HepG2 (cell line): Measurements from ENCODE around the gene PCGF3. TPM values are rescaled to one million over a fixed set of nuclear protein-coding genes. Genes with fewer than 3 reads are reported as not detected.

Experiments used
- ATAC-seq: fragments of 200-7000 bp; cut with Tn5 transposase; 3 replicates; pipeline ENCODE4 v1.9.1; 2020; ENCODE audit warnings: mild to moderate bottlenecking, moderate library complexity
- BruUV-seq: library from RNA; stranded (reverse); fragments of 400-500 nt; replicated peaks from 2 replicates; lab custom pipeline; 2021; lab: Mats Ljungman, UMichigan
- CTCF ChIA-PET: fragments of 300-600 bp; formaldehyde crosslinking; extraction: SDS; loops from one replicate; lab custom pipeline; 2021; ENCODE audit warnings: low total read pairs, inconsistent platforms, low intra/inter-chr PET ratio; lab: Yijun Ruan, JAX
- POLR2A ChIA-PET: fragments of 350-600 bp; sonication (Branson Sonifier 250); formaldehyde crosslinking; loops from one replicate; lab custom pipeline; 2020; ENCODE audit warnings: antibody characterized with exemption, inconsistent platforms; lab: Yijun Ruan, JAX
- DNase-seq: peaks from one replicate; pipeline ENCODE4 v3.0.0-alpha.2; 2015; ENCODE audit warnings: low spot score
- FAIRE-seq: peaks from 3 replicates; lab custom pipeline; 2011; peaks lifted over from hg19 to GRCh38; lab: Jason Lieb, UNC
- H2AFZ ChIP-seq: one replicate; pipeline ENCODE4 v1.6.1; 2011; ENCODE audit warnings: low read length, inconsistent platforms
- H3K27ac ChIP-seq: fragments of 300-600 bp; 3 replicates; pipeline ENCODE4 v1.8.0; 2011; ENCODE audit warnings: mixed run types, mild to moderate bottlenecking, mixed read lengths, low read length, inconsistent platforms; ENCODE audit not compliant: insufficient read depth; ENCODE audit errors: extremely low read length
- H3K27me3 ChIP-seq, 2 experiments: fragments of 200-600 bp in 1 of 2; 2 replicates in 1 of 2; 3 replicates in 1 of 2; pipeline versions ENCODE4 v1.6.0 to v1.8.0; 2011; ENCODE audit warnings: low read length in 2 of 2, mild to moderate bottlenecking in 2 of 2, moderate library complexity in 2 of 2, inconsistent platforms in 1 of 2; ENCODE audit not compliant: insufficient read depth in 2 of 2, control insufficient read depth in 1 of 2
- H3K36me3 ChIP-seq, 2 experiments: fragments of 200-600 bp in 1 of 2; replicated peaks in 1 of 2; 2 replicates in 1 of 2; 3 replicates in 1 of 2; pipeline versions ENCODE4 v1.5.1 to v1.8.0; 2011; ENCODE audit warnings: low read length in 2 of 2, inconsistent platforms in 1 of 2; ENCODE audit not compliant: insufficient read depth in 2 of 2, control insufficient read depth in 1 of 2
- H3K4me1 ChIP-seq: 2 replicates; pipeline ENCODE4 v1.5.1; 2012; ENCODE audit warnings: low read length, inconsistent platforms; ENCODE audit not compliant: insufficient read depth
- H3K4me2 ChIP-seq: 2 replicates; pipeline ENCODE4 v1.6.0; 2011; ENCODE audit warnings: low read depth, low read length, inconsistent platforms
- H3K4me3 ChIP-seq, 3 experiments: fragments of 200-600 bp in 1 of 3; sonication (generic), shearing (Covaris generic) in 1 of 3; replicated peaks in 1 of 3; 2 replicates each; pipeline ENCODE4 v1.5.1; 2011 to 2016; ENCODE audit warnings: low read length in 3 of 3, inconsistent platforms in 2 of 3, low read depth in 2 of 3, mild to moderate bottlenecking in 2 of 3, control low read depth in 1 of 3, mixed read lengths in 1 of 3; ENCODE audit not compliant: insufficient read depth in 1 of 3
- H3K79me2 ChIP-seq: one replicate; pipeline ENCODE4 v1.6.1; 2011; ENCODE audit warnings: low read length, inconsistent platforms; ENCODE audit not compliant: insufficient read depth
- H3K9ac ChIP-seq: 2 replicates; pipeline ENCODE4 v1.6.0; 2011; ENCODE audit warnings: mild to moderate bottlenecking, low read depth, low read length, inconsistent platforms; ENCODE audit not compliant: insufficient read depth
- H3K9me3 ChIP-seq: 2 replicates; pipeline ENCODE4 v1.5.1; 2012; ENCODE audit warnings: mild to moderate bottlenecking, low read length
- H4K20me1 ChIP-seq: 2 replicates; pipeline ENCODE4 v1.6.0; 2011; ENCODE audit warnings: inconsistent platforms, mild to moderate bottlenecking, low read length, moderate library complexity; ENCODE audit not compliant: insufficient read depth
- DNMT1 ChIP-seq: sonication (generic); formaldehyde crosslinking; IDR thresholded peaks from 2 replicates; pipeline ENCODE4 v1.5.1; 2020; ENCODE audit warnings: mild to moderate bottlenecking, missing genetic modification reagents
- ZBTB38 ChIP-seq: sonication (generic); formaldehyde crosslinking; IDR thresholded peaks from 2 replicates; pipeline ENCODE4 v1.5.1; 2020; ENCODE audit warnings: mild to moderate bottlenecking, missing genetic modification reagents
- ZNF614 ChIP-seq: IDR thresholded peaks from 2 replicates; pipeline ENCODE4 v1.6.1; 2018; ENCODE audit warnings: missing biosample characterization, missing genetic modification reagents, inconsistent platforms, borderline replicate concordance
- WGBS: methylation state at CpG from one replicate; pipeline ENCODE4 v1.1.6; 2017; ENCODE audit warnings: low lambda C conversion rate; 5-methylcytosine and 5-hydroxymethylcytosine counted together
- in situ Hi-C: cut with HindIII; loops from 2 replicates; pipeline ENCODE4 v1.10.0; 2017; ENCODE audit warnings: low pct_unique_long_range_greater_than_20kb; ENCODE audit not compliant: extremely low pct_ligation_motif_present
- intact Hi-C: fragments of 100-400 bp; cut with micrococcal nuclease; formaldehyde crosslinking; loops from one replicate; pipeline ENCODE4 v1.10.0; 2022; ENCODE audit not compliant: unreplicated experiment
- polyA plus RNA-seq, 8 experiments: library from polyadenylated mRNA; depleted of rRNA in 3 of 8; stranded (reverse) in 7 of 8; unstranded in 1 of 8; fragments of >200 nt; fragmentation: Illumina TruSeq in 4 of 8; extraction: Trizol in 4 of 8; gene quantifications; 2 replicates each; pipeline versions ENCODE4 v1.2.1 to v1.2.3, GENCODE V29; 2011 to 2016; ENCODE audit warnings: low read depth in 4 of 8, missing spikeins in 1 of 8, mixed read lengths in 1 of 8; ENCODE audit not compliant: insufficient read depth in 1 of 8
- total RNA-seq, 5 experiments: library from RNA; depleted of rRNA; stranded (reverse); fragments of >200 nt; fragmentation: Illumina TruSeq; extraction: Trizol; gene quantifications; 2 replicates each; pipeline ENCODE4 v1.2.3, GENCODE V29; 2016; ENCODE audit warnings: low read depth in 1 of 5
- TF ChIP-seq, protein P1 (sequence below): sonication (generic); formaldehyde crosslinking; IDR thresholded peaks from 2 replicates; pipeline ENCODE4 v1.5.1; 2020; ENCODE audit warnings: missing genetic modification reagents, mild to moderate bottlenecking, borderline replicate concordance

Gene PCGF3
- total and polyA plus RNA-seq, 2 of the 13 experiments (the other 11 are each of a cell fraction or from before 2014, with no cell fraction given): 28.6 to 66.2 TPM

DNA sequence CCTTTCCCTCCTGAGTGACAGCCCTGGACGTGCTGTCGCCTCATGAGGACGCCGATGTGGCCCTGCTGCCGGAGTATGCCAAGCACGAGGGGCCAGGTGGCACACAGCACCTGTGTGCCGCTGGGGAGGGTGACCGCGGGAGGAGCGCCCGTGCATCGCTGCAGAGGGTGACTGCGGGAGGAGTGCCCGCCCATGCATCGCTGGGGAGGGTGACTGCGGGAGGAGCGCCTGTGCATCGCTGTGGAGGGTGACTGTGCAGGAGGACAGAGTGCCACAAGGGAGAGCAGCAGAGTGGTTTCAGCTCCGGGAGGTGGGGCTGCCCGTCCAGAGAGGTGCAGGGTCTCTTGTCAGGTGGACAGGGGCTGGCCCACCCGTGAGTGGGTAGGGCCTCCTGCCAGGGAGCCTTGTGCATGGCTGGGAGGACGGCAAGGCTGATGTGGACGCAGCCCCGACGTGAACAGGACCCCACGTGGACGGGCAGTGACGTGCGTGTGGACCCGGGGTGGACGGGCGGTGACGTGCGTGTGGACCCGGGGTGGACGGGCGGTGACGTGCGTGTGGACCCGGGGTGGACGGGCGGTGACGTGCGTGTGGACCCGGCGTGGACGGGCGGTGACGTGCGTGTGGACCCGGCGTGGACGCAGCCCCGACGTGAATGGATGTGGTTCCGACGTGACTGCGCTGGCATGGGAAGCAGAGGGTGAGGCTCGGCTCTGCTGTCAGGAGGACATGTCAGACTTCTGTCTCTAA is 14.7 kb downstream of the PCGF3 start:
- in situ Hi-C loops: no loop called here
- BruUV-seq: no TSS peak
- no peak overlapping the region for H3K27ac ChIP-seq
- TF ChIP-seq, protein P1, sequence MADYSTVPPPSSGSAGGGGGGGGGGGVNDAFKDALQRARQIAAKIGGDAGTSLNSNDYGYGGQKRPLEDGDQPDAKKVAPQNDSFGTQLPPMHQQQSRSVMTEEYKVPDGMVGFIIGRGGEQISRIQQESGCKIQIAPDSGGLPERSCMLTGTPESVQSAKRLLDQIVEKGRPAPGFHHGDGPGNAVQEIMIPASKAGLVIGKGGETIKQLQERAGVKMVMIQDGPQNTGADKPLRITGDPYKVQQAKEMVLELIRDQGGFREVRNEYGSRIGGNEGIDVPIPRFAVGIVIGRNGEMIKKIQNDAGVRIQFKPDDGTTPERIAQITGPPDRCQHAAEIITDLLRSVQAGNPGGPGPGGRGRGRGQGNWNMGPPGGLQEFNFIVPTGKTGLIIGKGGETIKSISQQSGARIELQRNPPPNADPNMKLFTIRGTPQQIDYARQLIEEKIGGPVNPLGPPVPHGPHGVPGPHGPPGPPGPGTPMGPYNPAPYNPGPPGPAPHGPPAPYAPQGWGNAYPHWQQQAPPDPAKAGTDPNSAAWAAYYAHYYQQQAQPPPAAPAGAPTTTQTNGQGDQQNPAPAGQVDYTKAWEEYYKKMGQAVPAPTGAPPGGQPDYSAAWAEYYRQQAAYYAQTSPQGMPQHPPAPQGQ (CRISPR knock-in tag): no peak
- TF ChIP-seq ZNF614: no peak
- 0 out of 2 replicates have a peak, but pooled peaks have one; percentile 24 for TF ChIP-seq ZBTB38
- 0 out of 2 replicates have a peak, but pooled peaks have one; percentile 56 for TF ChIP-seq DNMT1 (CRISPR knock-in tag)
- peaks cover 2% of the 10 kb centered on the region in 2 experiments; a peak in 1 of 5 replicates for H3K36me3 ChIP-seq
- H3K79me2 ChIP-seq: peaks cover 34% of the 10 kb centered on the region
- H3K9me3 ChIP-seq: no peaks in the 10 kb centered on the region
- no peak overlapping the region for H2AFZ ChIP-seq
- no peak overlapping the region for H3K4me2 ChIP-seq
- H3K9ac ChIP-seq: no peak overlapping the region
- no peaks in the 10 kb centered on the region; a peak in 1 of 5 replicates for H3K27me3 ChIP-seq
- POLR2A ChIA-PET: no interaction called here
- CTCF ChIA-PET: no interaction called here
- DNase-seq (no peak), ATAC-seq (no peak), FAIRE-seq (no peak)
- 97% methylated on average over 59 of the region's 59 CpGs for WGBS
- intact Hi-C loops: loop anchor here (5.0 kb wide), 1 partner anchor 33 kb away; the partner anchor contains the start of gene SLC49A3
- H4K20me1 ChIP-seq: peaks cover 34% of the 10 kb centered on the region; the same call in 1 of the 2 replicates
- no peak overlapping the region for H3K4me3 ChIP-seq
- H3K4me1 ChIP-seq: peaks cover 17% of the 10 kb centered on the region
